ENCODE results near the gene PCBP3. TPM values are rescaled to one million over a fixed set of nuclear protein-coding genes. Genes with fewer than 3 reads are reported as not detected.

PCBP3 gene
- polyA plus RNA-seq, 1 donor, result 0.89 TPM

- DNase-seq (ENCODE audit: low read depth), result no peak
These were observed 109.9 kb downstream of the PCBP3 start for GRCh38 chr21:45753445-45753844.

GRCh38 chr21:45756029-45756428 is 112.5 kb downstream of the PCBP3 start:
- DNase-seq (ENCODE audit: low read depth), result no peak

- DNase-seq (ENCODE audit: low read depth), result no peak
These were observed 113.1 kb downstream of the PCBP3 start for GRCh38 chr21:45756669-45757068.

DNA sequence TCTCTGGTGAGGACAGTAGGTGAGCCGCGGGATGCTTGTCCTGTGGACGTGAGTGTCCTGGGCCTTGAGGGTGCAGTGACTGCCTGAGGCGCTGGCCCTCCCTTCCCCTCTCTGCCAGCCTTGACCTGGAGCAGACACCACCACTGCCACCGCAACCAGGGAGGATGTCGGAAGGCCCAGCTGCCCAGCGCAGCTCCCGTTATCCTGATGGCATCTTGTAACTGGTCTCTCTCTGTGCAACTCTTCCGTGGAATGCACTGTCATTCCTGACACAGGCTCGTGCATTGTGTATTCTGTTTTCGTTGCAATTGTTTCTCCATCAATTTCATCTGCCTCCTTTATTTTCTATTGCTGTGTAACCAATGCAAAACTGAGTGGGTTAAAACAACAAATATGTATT is 118.2 kb downstream of the PCBP3 start:
- no peak for DNase-seq (ENCODE audit: low read depth)

- no peak for DNase-seq (ENCODE audit: low read depth)
These were observed 119.5 kb downstream of the PCBP3 start for GRCh38 chr21:45763074-45763473.

- DNase-seq (ENCODE audit: low read depth), result no peak
These were observed 120.0 kb downstream of the PCBP3 start for GRCh38 chr21:45763506-45763905.

DNA sequence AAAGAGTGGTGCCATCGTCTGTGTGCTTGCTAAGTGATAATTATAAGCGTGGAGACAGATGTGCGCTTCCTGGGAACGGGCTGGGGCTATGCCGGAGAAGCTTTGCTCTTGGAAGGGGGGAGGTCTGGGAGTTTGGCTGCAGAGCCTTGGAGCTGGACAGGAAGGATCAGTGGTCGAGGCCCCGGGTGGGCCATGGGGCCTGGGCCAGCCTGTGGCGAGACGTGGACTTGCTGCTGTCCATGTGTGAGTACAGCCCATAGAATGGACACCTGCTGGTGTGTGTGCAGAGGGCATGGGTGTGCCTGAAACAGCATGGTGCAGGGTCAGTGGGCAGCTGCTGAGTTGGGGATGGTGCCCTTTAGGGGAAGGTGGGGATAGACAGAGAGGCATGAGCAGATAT is 121.3 kb downstream of the PCBP3 start:
- DNase-seq (ENCODE audit: low read depth), result no peak

GRCh38 chr21:45765375-45765774 is 121.8 kb downstream of the PCBP3 start:
- no peak for DNase-seq (ENCODE audit: low read depth)

GRCh38 chr21:45766055-45766454 is 122.5 kb downstream of the PCBP3 start:
- no peak for DNase-seq (ENCODE audit: low read depth)

DNA sequence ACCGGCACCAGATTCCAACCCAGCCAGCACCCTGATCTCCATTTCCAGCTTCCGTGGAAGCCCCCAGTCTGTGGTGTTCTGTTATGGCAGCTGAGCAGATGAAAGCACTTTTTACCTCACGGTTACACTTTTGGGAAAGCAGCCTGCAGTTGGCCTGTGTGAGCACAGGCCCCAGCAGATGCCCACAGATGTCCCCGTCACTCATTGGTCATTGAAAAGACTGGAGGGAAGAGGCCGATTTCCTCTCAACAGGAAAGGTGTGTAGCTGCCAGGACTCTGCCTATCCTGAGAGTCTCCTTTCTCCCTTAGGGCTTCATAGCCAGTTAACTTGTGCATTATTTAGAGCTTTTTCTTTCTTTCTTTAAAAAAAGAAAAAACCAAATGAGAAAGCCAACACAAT is 123.0 kb downstream of the PCBP3 start:
- no peak for DNase-seq (ENCODE audit: low read depth)

- DNase-seq (ENCODE audit: low read depth), result no peak
These were observed 123.8 kb downstream of the PCBP3 start for GRCh38 chr21:45767071-45768006.

GRCh38 chr21:45768011-45768739 is 124.7 kb downstream of the PCBP3 start:
- DNase-seq (ENCODE audit: low read depth), result no peak

GRCh38 chr21:45768740-45769048 is 125.2 kb downstream of the PCBP3 start:
- no peak for DNase-seq (ENCODE audit: low read depth)

DNA sequence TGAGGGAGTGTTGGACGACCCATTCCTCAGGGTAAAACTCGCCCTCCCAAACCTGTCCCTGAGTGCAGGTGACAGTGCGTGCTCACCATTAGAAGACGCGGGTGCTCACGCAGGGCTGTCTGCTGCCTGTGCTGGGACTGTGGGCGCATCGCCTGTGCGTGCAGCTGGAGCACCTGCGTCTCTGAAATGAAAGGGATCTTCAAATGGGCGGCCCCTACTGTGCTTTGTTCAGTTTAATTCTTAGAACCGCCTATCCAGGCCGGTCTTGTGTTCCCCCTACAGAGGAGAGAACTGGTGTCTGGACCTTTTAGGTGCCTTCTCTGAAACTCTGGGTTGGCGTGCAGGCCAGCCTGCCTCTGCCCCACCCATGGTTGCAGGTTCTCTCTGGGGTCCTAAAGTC is 125.8 kb downstream of the PCBP3 start:
- no peak for DNase-seq (ENCODE audit: low read depth)

GRCh38 chr21:45769896-45770295 is 126.4 kb downstream of the PCBP3 start:
- no peak for DNase-seq (ENCODE audit: low read depth)

GRCh38 chr21:45772180-45772579 is 128.7 kb downstream of the PCBP3 start:
- no peak for DNase-seq (ENCODE audit: low read depth)

GRCh38 chr21:45774291-45774690 is 130.8 kb downstream of the PCBP3 start:
- no peak for DNase-seq (ENCODE audit: low read depth)

DNA sequence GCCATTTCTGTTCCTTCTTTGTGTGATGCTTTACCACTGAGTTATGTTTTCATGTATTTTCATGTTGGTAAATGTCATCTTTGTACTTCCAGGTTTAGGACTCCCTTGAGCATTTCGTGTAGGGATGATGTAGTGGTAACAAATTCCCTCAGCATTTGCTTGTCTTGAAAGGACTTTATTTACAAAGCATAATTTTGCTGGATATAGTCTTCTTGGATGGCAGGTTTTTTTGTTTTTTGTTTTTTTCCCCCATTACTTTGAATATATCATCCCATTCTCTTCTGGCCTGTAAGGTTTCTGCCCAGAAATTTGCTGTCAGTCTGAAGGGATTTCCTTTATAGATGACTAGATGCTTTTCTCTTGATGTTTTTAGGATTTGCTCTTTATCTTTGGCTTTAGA is 133.4 kb downstream of the PCBP3 start:
- no peak for DNase-seq (ENCODE audit: low read depth)

GRCh38 chr21:45778686-45779085 is 135.2 kb downstream of the PCBP3 start:
- DNase-seq (ENCODE audit: low read depth), result no peak

- DNase-seq (ENCODE audit: low read depth), result no peak
These were observed 135.7 kb downstream of the PCBP3 start for GRCh38 chr21:45779226-45779625.

- no peak for DNase-seq (ENCODE audit: low read depth)
These were observed 137.1 kb downstream of the PCBP3 start for GRCh38 chr21:45780647-45781046.

DNA sequence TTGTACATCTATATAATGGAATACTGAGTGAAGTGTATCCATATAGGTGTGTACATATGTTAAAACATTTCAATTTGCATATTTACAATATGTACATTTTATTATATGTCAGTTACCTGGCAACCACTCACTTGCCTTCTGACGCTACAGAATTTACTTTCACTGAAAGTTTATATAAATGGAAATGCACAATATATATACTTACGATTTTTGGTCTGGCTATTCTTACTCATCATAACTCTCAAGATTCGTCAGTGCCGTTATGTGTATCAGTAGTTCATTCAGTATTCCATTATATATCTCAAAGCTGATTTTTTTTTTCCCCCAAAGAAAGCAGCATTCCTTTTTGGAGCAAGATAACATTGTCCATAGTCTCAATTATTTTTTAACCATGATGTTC is 138.2 kb downstream of the PCBP3 start:
- no peak for DNase-seq (ENCODE audit: low read depth)

DNA sequence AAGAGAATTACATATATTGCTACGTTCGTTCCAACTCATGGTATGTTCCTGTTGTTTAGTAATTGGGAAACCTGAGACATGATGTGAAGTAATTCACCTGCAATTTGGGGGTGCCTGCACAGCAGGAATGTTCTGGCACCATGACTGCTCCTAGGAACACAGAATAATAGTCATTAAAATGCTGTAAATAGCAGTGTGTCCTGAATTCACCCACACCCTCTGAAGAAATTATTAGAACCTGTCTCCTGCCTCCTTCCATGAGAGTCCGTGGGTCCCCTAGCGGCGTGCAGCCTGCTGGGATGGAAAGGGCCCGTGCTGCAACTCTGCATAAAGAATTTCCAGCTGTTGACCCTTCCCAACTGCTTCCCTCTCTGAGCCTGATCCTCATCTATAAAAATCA is 143.1 kb downstream of the PCBP3 start:
- DNase-seq (ENCODE audit: low read depth), result no peak

Data from forelimb muscle (tissue), 1 donor.